Karpas-422 (cell line): ENCODE measurements around the gene ANKRD1. TPM values are rescaled to one million over a fixed set of nuclear protein-coding genes. Genes with fewer than 3 reads are reported as not detected.

Experiments used
- DNase-seq: peaks from one replicate; pipeline ENCODE4 v3.0.0-alpha.2; 2015
- H2AFZ ChIP-seq: fragments of 200-600 bp; sonication (generic); 2 replicates; pipeline ENCODE4 v1.6.1; 2014; ENCODE audit warnings: antibody characterized with exemption, low read length, mixed read lengths
- H3K27ac ChIP-seq: fragments of 200-600 bp; sonication (generic); 2 replicates; pipeline ENCODE4 v1.5.1; 2014; ENCODE audit warnings: mild to moderate bottlenecking, low read length, moderate library complexity
- H3K27me3 ChIP-seq: fragments of 200-600 bp; sonication (generic); 2 replicates; pipeline ENCODE4 v1.6.1; 2014; ENCODE audit warnings: low read length, mixed read lengths
- H3K36me3 ChIP-seq: fragments of 200-600 bp; sonication (generic); 2 replicates; pipeline ENCODE4 v1.6.1; 2014; ENCODE audit warnings: low read length, mixed read lengths; ENCODE audit not compliant: insufficient read depth
- H3K4me1 ChIP-seq: fragments of 200-600 bp; sonication (generic); 2 replicates; pipeline ENCODE4 v1.6.1; 2014; ENCODE audit warnings: mild to moderate bottlenecking, low read length, mixed read lengths
- H3K4me2 ChIP-seq: fragments of 200-600 bp; sonication (generic); 2 replicates; pipeline ENCODE4 v1.6.1; 2014; ENCODE audit warnings: low read length, low read depth, mild to moderate bottlenecking; ENCODE audit not compliant: poor library complexity, severe bottlenecking
- H3K4me3 ChIP-seq: fragments of 200-600 bp; sonication (generic); 2 replicates; pipeline ENCODE4 v1.5.1; 2014; ENCODE audit warnings: mild to moderate bottlenecking, antibody characterized with exemption, low read length, mixed read lengths
- H3K79me2 ChIP-seq: fragments of 200-600 bp; sonication (generic); 2 replicates; pipeline ENCODE4 v1.6.1; 2014; ENCODE audit warnings: mild to moderate bottlenecking, low read length, mixed read lengths
- H3K9ac ChIP-seq: fragments of 200-600 bp; sonication (generic); 2 replicates; pipeline ENCODE4 v1.6.0; 2014; ENCODE audit warnings: low read length
- H3K9me2 ChIP-seq: fragments of 200-600 bp; sonication (generic), shearing (Covaris generic); replicated peaks from 2 replicates; pipeline ENCODE4 v1.6.0; 2014; ENCODE audit warnings: mild to moderate bottlenecking, low read length, moderate library complexity; ENCODE audit not compliant: insufficient read depth
- H3K9me3 ChIP-seq: fragments of 300-700, 200-600 bp; sonication (generic); 2 replicates; pipeline ENCODE4 v1.6.1; 2014; ENCODE audit warnings: low read length, mixed read lengths
- H4K20me1 ChIP-seq: fragments of 200-600 bp; sonication (generic); 2 replicates; pipeline ENCODE4 v1.6.1; 2014; ENCODE audit warnings: mild to moderate bottlenecking, antibody characterized with exemption, low read length, low read depth; ENCODE audit not compliant: insufficient read depth
- total RNA-seq: library from RNA; depleted of rRNA; stranded (reverse); fragments of >200 nt; shearing (Covaris generic); gene quantifications from 2 replicates; pipeline ENCODE4 v1.2.3, GENCODE V29; 2014; ENCODE audit warnings: low replicate concordance

ANKRD1 gene
- total RNA-seq, 1 experiment from 2014 or later: not detected

GRCh38 chr10:90964781-90965465 is 44.0 kb upstream of the ANKRD1 start:
- no peaks in the 10 kb centered on the region for H3K9me2 ChIP-seq
- H3K36me3 ChIP-seq: no peaks in the 10 kb centered on the region
- no peaks in the 10 kb centered on the region for H4K20me1 ChIP-seq

GRCh38 chr10:90963331-90963730 is 42.4 kb upstream of the ANKRD1 start:
- H3K9me2 ChIP-seq: no peaks in the 10 kb centered on the region
- H3K4me1 ChIP-seq: no peaks in the 10 kb centered on the region
- DNase-seq: no peak
- H3K79me2 ChIP-seq: no peaks in the 10 kb centered on the region
- no peak overlapping the region for H2AFZ ChIP-seq
- no peaks in the 10 kb centered on the region for H3K27me3 ChIP-seq
- H3K4me2 ChIP-seq: no peak overlapping the region
- no peaks in the 10 kb centered on the region for H3K9me3 ChIP-seq
- H3K9ac ChIP-seq: no peak overlapping the region
- no peak overlapping the region for H3K4me3 ChIP-seq
- no peaks in the 10 kb centered on the region for H4K20me1 ChIP-seq
- no peaks in the 10 kb centered on the region for H3K36me3 ChIP-seq
- no peak overlapping the region for H3K27ac ChIP-seq

More at GRCh38 chr10:90964781-90965465, 44.0 kb upstream of the ANKRD1 start:
- no peak overlapping the region for H3K9ac ChIP-seq
- no peak overlapping the region for H3K4me2 ChIP-seq
- H3K27ac ChIP-seq: no peak overlapping the region
- H2AFZ ChIP-seq: no peak overlapping the region
- DNase-seq: no peak
- no peak overlapping the region for H3K4me3 ChIP-seq
- no peaks in the 10 kb centered on the region for H3K27me3 ChIP-seq
- no peaks in the 10 kb centered on the region for H3K9me3 ChIP-seq
- H3K4me1 ChIP-seq: no peaks in the 10 kb centered on the region
- no peaks in the 10 kb centered on the region for H3K79me2 ChIP-seq

GRCh38 chr10:90960355-90960814 is 39.5 kb upstream of the ANKRD1 start:
- DNase-seq: no peak
- H3K4me1 ChIP-seq: no peaks in the 10 kb centered on the region
- no peaks in the 10 kb centered on the region for H4K20me1 ChIP-seq
- no peaks in the 10 kb centered on the region for H3K27me3 ChIP-seq
- no peak overlapping the region for H3K4me3 ChIP-seq
- no peaks in the 10 kb centered on the region for H3K36me3 ChIP-seq
- H2AFZ ChIP-seq: no peak overlapping the region
- no peaks in the 10 kb centered on the region for H3K9me3 ChIP-seq
- H3K9ac ChIP-seq: no peak overlapping the region
- H3K4me2 ChIP-seq: no peak overlapping the region
- no peaks in the 10 kb centered on the region for H3K9me2 ChIP-seq
- H3K27ac ChIP-seq: no peak overlapping the region
- no peaks in the 10 kb centered on the region for H3K79me2 ChIP-seq

- Histone ChIP-seq H4K20me1 (no peaks in the 10 kb centered on the region), H2AFZ (no peak overlapping the region), H3K27me3 (no peaks in the 10 kb centered on the region), H3K27ac (no peak overlapping the region), H3K4me2 (no peak overlapping the region), H3K4me1 (no peaks in the 10 kb centered on the region), H3K9ac (no peak overlapping the region), H3K9me3 (no peaks in the 10 kb centered on the region), H3K4me3 (no peak overlapping the region), H3K79me2 (no peaks in the 10 kb centered on the region), H3K36me3 (no peaks in the 10 kb centered on the region), H3K9me2 (no peaks in the 10 kb centered on the region)
- DNase-seq: no peak
Measured at GRCh38 chr10:90959826-90960225, 38.9 kb upstream of the ANKRD1 start.

GRCh38 chr10:90958781-90959180 is 37.9 kb upstream of the ANKRD1 start:
- Histone ChIP-seq H3K79me2 (no peaks in the 10 kb centered on the region), H3K27me3 (no peaks in the 10 kb centered on the region), H3K36me3 (no peaks in the 10 kb centered on the region), H3K4me2 (no peak overlapping the region), H3K4me3 (no peak overlapping the region), H3K9ac (no peak overlapping the region), H2AFZ (no peak overlapping the region), H3K4me1 (no peaks in the 10 kb centered on the region), H3K9me2 (no peaks in the 10 kb centered on the region), H4K20me1 (no peaks in the 10 kb centered on the region), H3K9me3 (no peaks in the 10 kb centered on the region), H3K27ac (no peak overlapping the region)
- DNase-seq: no peak

- H3K4me3 ChIP-seq: no peak overlapping the region
- no peaks in the 10 kb centered on the region for H3K79me2 ChIP-seq
- H4K20me1 ChIP-seq: no peaks in the 10 kb centered on the region
- H3K9me3 ChIP-seq: no peaks in the 10 kb centered on the region
- H3K36me3 ChIP-seq: no peaks in the 10 kb centered on the region
- no peak for DNase-seq
- H3K4me1 ChIP-seq: no peaks in the 10 kb centered on the region
- H3K27ac ChIP-seq: no peak overlapping the region
- H3K27me3 ChIP-seq: no peaks in the 10 kb centered on the region
- H3K9me2 ChIP-seq: no peaks in the 10 kb centered on the region
- H3K4me2 ChIP-seq: no peak overlapping the region
- H3K9ac ChIP-seq: no peak overlapping the region
- no peak overlapping the region for H2AFZ ChIP-seq
Measured at GRCh38 chr10:90947030-90947960, 26.4 kb upstream of the ANKRD1 start.

- no peak overlapping the region for H3K27ac ChIP-seq
- no peak overlapping the region for H2AFZ ChIP-seq
- H3K4me3 ChIP-seq: no peak overlapping the region
- no peaks in the 10 kb centered on the region for H3K27me3 ChIP-seq
- no peaks in the 10 kb centered on the region for H3K79me2 ChIP-seq
- no peak overlapping the region for H3K4me2 ChIP-seq
- no peaks in the 10 kb centered on the region for H3K36me3 ChIP-seq
- no peaks in the 10 kb centered on the region for H3K4me1 ChIP-seq
- H3K9ac ChIP-seq: no peak overlapping the region
- H3K9me3 ChIP-seq: no peaks in the 10 kb centered on the region
- H3K9me2 ChIP-seq: no peaks in the 10 kb centered on the region
- no peak for DNase-seq
- H4K20me1 ChIP-seq: no peaks in the 10 kb centered on the region
Measured at GRCh38 chr10:90945491-90946070, 24.7 kb upstream of the ANKRD1 start.

- Histone ChIP-seq H3K36me3 (no peaks in the 10 kb centered on the region), H3K4me1 (no peaks in the 10 kb centered on the region), H3K79me2 (no peaks in the 10 kb centered on the region), H3K9me3 (no peaks in the 10 kb centered on the region), H3K27ac (no peak overlapping the region), H3K4me3 (no peak overlapping the region), H4K20me1 (no peaks in the 10 kb centered on the region), H3K27me3 (no peaks in the 10 kb centered on the region), H3K9ac (no peak overlapping the region), H3K4me2 (no peak overlapping the region), H2AFZ (no peak overlapping the region), H3K9me2 (no peaks in the 10 kb centered on the region)
- DNase-seq: no peak
Measured at GRCh38 chr10:90944749-90945148, 23.9 kb upstream of the ANKRD1 start.
